Fibroblast of the aortic adventitia (primary cell): ENCODE data around the gene ATP1A1. TPM values are rescaled to one million over a fixed set of nuclear protein-coding genes. Genes with fewer than 3 reads are reported as not detected.

Experiments
- DNase-seq: peaks from one replicate; pipeline ENCODE4 v3.0.0-alpha.2; 2010; ENCODE audit warnings: low read depth
- H3K4me3 ChIP-seq: 2 replicates; pipeline ENCODE4 v1.5.1; 2011; ENCODE audit warnings: low read depth, mild to moderate bottlenecking, control low read depth, low read length, moderate library complexity
- CTCF ChIP-seq: IDR thresholded peaks from 2 replicates; pipeline ENCODE4 v1.5.1; 2011; ENCODE audit warnings: mild to moderate bottlenecking, low read length, control low read depth, inconsistent platforms; ENCODE audit not compliant: insufficient read depth
- total RNA-seq: library from RNA; depleted of rRNA; stranded (reverse); fragments of >200 nt; gene quantifications from 2 replicates; pipeline ENCODE4 v1.2.3, GENCODE V29; 2012; ENCODE audit warnings: low replicate concordance

Gene ATP1A1
- total RNA-seq, 1 donor: 126 TPM

GRCh38 chr1:116340506-116341231 lies 32.4 kb upstream of the ATP1A1 start:
- no peak for TF ChIP-seq CTCF
- H3K4me3 ChIP-seq: no peak overlapping the region
- no peak for DNase-seq

- H3K4me3 ChIP-seq: no peak overlapping the region
- no peak for DNase-seq
- TF ChIP-seq CTCF: no peak
These were observed 30.0 kb upstream of the ATP1A1 start for GRCh38 chr1:116343019-116343418.

GRCh38 chr1:116345011-116345410 lies 28.0 kb upstream of the ATP1A1 start:
- TF ChIP-seq CTCF: no peak
- H3K4me3 ChIP-seq: no peak overlapping the region
- DNase-seq: no peak

GRCh38 chr1:116345843-116346242 lies 27.2 kb upstream of the ATP1A1 start:
- no peak overlapping the region for H3K4me3 ChIP-seq
- no peak for DNase-seq
- TF ChIP-seq CTCF: no peak

GRCh38 chr1:116346943-116347673 lies 25.9 kb upstream of the ATP1A1 start:
- TF ChIP-seq CTCF: no peak
- H3K4me3 ChIP-seq: no peak overlapping the region
- DNase-seq: no peak

- H3K4me3 ChIP-seq: no peak overlapping the region
- no peak for DNase-seq
- TF ChIP-seq CTCF: no peak
These were observed 25.3 kb upstream of the ATP1A1 start for GRCh38 chr1:116347696-116348095.
